H1 (cell line): ENCODE data around the gene MYLIP. TPM values are rescaled to one million over a fixed set of nuclear protein-coding genes. Genes with fewer than 3 reads are reported as not detected.

Experiments
- CTCF ChIA-PET: fragments of 300-600 bp; sonication (Branson Sonifier 250); formaldehyde crosslinking; loops from one replicate; lab custom pipeline; 2021; ENCODE audit not compliant: partially characterized antibody; lab: Charles Lee
- POLR2A ChIA-PET: fragments of 300-600 bp; sonication (Branson Sonifier 250); formaldehyde crosslinking; loops from one replicate; lab custom pipeline; 2021; ENCODE audit warnings: inconsistent platforms; ENCODE audit not compliant: partially characterized antibody; lab: Charles Lee
- DNase-seq, 2 experiments: peaks; one replicate each; pipeline versions ENCODE4 v3.0.0 to v3.0.0-alpha.2; 2010 to 2022; ENCODE audit warnings: low spot score in 2 of 2, low read depth in 1 of 2, mixed read lengths in 1 of 2
- FAIRE-seq: peaks from 2 replicates; lab custom pipeline; 2011; peaks lifted over from hg19 to GRCh38; lab: Jason Lieb, UNC
- H2AFZ ChIP-seq: 2 replicates; pipeline ENCODE4 v1.8.1; 2012; ENCODE audit warnings: low read length, inconsistent platforms
- H2AK5ac ChIP-seq: 2 replicates; pipeline ENCODE4 v1.6.1; 2013; ENCODE audit warnings: low read depth, low read length
- H2BK120ac ChIP-seq: replicated peaks from 2 replicates; pipeline ENCODE3; 2013; ENCODE audit warnings: low read depth, low read length, inconsistent platforms
- H2BK12ac ChIP-seq: 2 replicates; pipeline ENCODE4 v1.6.1; 2013; ENCODE audit warnings: low read depth, low read length
- H2BK15ac ChIP-seq: 2 replicates; pipeline ENCODE4 v1.6.1; 2013; ENCODE audit warnings: low read length
- H2BK20ac ChIP-seq: 2 replicates; pipeline ENCODE4 v1.6.1; 2013; ENCODE audit warnings: low read length
- H2BK5ac ChIP-seq: 2 replicates; pipeline ENCODE4 v1.6.1; 2013; ENCODE audit warnings: low read depth, low read length
- H3K14ac ChIP-seq: 2 replicates; pipeline ENCODE4 v1.6.1; 2013; ENCODE audit warnings: inconsistent platforms; ENCODE audit not compliant: insufficient read length
- H3K18ac ChIP-seq: 2 replicates; pipeline ENCODE4 v1.6.1; 2013; ENCODE audit warnings: low read length; ENCODE audit errors: extremely low read depth
- H3K23ac ChIP-seq: 2 replicates; pipeline ENCODE4 v1.6.1; 2013; ENCODE audit warnings: inconsistent platforms; ENCODE audit not compliant: insufficient read length
- H3K23me2 ChIP-seq: 2 replicates; pipeline ENCODE4 v1.6.1; 2013; ENCODE audit warnings: low read depth, low read length
- H3K27ac ChIP-seq: 2 replicates; pipeline ENCODE4 v1.6.1; 2011; ENCODE audit warnings: low read depth, low read length, inconsistent platforms
- H3K27me3 ChIP-seq, 4 experiments: replicated peaks in 1 of 4; 1 replicate in 1 of 4; 2 replicates in 3 of 4; pipeline versions ENCODE4 v1.6.1 to v1.8.1; 2011 to 2013; ENCODE audit warnings: low read length in 3 of 4, mild to moderate bottlenecking in 3 of 4, inconsistent platforms in 2 of 4, mixed read lengths in 2 of 4, moderate library complexity in 1 of 4; ENCODE audit not compliant: control insufficient read depth in 3 of 4, insufficient read depth in 3 of 4; ENCODE audit errors: extremely low read depth in 1 of 4
- H3K36me3 ChIP-seq, 4 experiments: 2 replicates each; pipeline versions ENCODE4 v1.6.1 to v1.8.1; 2011 to 2013; ENCODE audit warnings: mild to moderate bottlenecking in 4 of 4, low read length in 3 of 4, moderate library complexity in 2 of 4, control low read depth in 1 of 4, inconsistent platforms in 1 of 4; ENCODE audit not compliant: insufficient read depth in 4 of 4, control insufficient read depth in 2 of 4
- H3K4ac ChIP-seq: replicated peaks from 2 replicates; pipeline ENCODE3; 2013; ENCODE audit warnings: low read length, low read depth, mixed read lengths, inconsistent platforms; ENCODE audit not compliant: insufficient read length
- H3K4me1 ChIP-seq, 4 experiments: replicated peaks in 1 of 4; 1 replicate in 1 of 4; 2 replicates in 3 of 4; pipeline versions ENCODE4 v1.6.1 to v1.8.1; 2011 to 2013; ENCODE audit warnings: low read length in 3 of 4, inconsistent platforms in 2 of 4, mixed read lengths in 1 of 4; ENCODE audit not compliant: insufficient read depth in 4 of 4, control insufficient read depth in 3 of 4
- H3K4me2 ChIP-seq, 2 experiments: 2 replicates each; pipeline versions ENCODE4 v1.6.1 to v1.8.1; 2011 to 2013; ENCODE audit warnings: low read depth in 2 of 2, low read length in 2 of 2, control low read depth in 1 of 2, inconsistent platforms in 1 of 2, mild to moderate bottlenecking in 1 of 2; ENCODE audit not compliant: insufficient read depth in 1 of 2
- H3K4me3 ChIP-seq, 4 experiments: fragments of 200-600, 300-600 bp in 1 of 4; sonication (generic), shearing (Covaris generic), sonication (Bioruptor Twin) in 1 of 4; 2 replicates each; pipeline versions ENCODE4 v1.5.1 to v1.8.1; 2011 to 2016; ENCODE audit warnings: low read length in 4 of 4, low read depth in 3 of 4, control low read depth in 2 of 4, inconsistent platforms in 2 of 4, mild to moderate bottlenecking in 2 of 4, mixed read lengths in 1 of 4, moderate library complexity in 1 of 4; ENCODE audit not compliant: insufficient read depth in 2 of 4; ENCODE audit errors: extremely low read depth in 1 of 4
- H3K56ac ChIP-seq: replicated peaks from 2 replicates; pipeline ENCODE3; 2013; ENCODE audit warnings: low read depth, mild to moderate bottlenecking, mixed read lengths, low read length, inconsistent platforms; ENCODE audit not compliant: insufficient read length
- H3K79me1 ChIP-seq: 2 replicates; pipeline ENCODE4 v1.6.1; 2013; ENCODE audit warnings: low read depth, low read length, control low read depth
- H3K79me2 ChIP-seq, 2 experiments: 2 replicates each; pipeline versions ENCODE4 v1.6.1 to v1.8.1; 2012 to 2013; ENCODE audit warnings: low read length in 2 of 2, mild to moderate bottlenecking in 2 of 2, inconsistent platforms in 1 of 2; ENCODE audit not compliant: insufficient read depth in 2 of 2, control insufficient read depth in 1 of 2
- H3K9ac ChIP-seq, 4 experiments: replicated peaks in 1 of 4; 1 replicate in 1 of 4; 2 replicates in 3 of 4; pipeline versions ENCODE4 v1.6.1 to v1.8.1; 2011 to 2013; ENCODE audit warnings: low read depth in 3 of 4, low read length in 3 of 4, control low read depth in 2 of 4, mild to moderate bottlenecking in 2 of 4, moderate library complexity in 2 of 4, inconsistent platforms in 1 of 4; ENCODE audit errors: extremely low read depth in 1 of 4
- H3K9me3 ChIP-seq, 2 experiments: 2 replicates each; pipeline versions ENCODE4 v1.6.1 to v1.8.1; 2012 to 2013; ENCODE audit warnings: mild to moderate bottlenecking in 2 of 2, moderate library complexity in 2 of 2, control low read depth in 1 of 2, inconsistent platforms in 1 of 2, low read depth in 1 of 2, low read length in 1 of 2, mixed read lengths in 1 of 2; ENCODE audit not compliant: insufficient read depth in 2 of 2
- H4K20me1 ChIP-seq, 2 experiments: replicated peaks in 1 of 2; 2 replicates each; pipeline versions ENCODE3 to v1.8.1; 2011 to 2013; ENCODE audit warnings: inconsistent platforms in 2 of 2, low read length in 2 of 2, mild to moderate bottlenecking in 1 of 2; ENCODE audit not compliant: insufficient read depth in 2 of 2, control insufficient read depth in 1 of 2
- H4K5ac ChIP-seq: 2 replicates; pipeline ENCODE4 v1.6.1; 2013; ENCODE audit warnings: low read length, low read depth, mixed read lengths, inconsistent platforms; ENCODE audit not compliant: insufficient read length
- H4K8ac ChIP-seq: 2 replicates; pipeline ENCODE4 v1.8.0; 2013; ENCODE audit warnings: mild to moderate bottlenecking, moderate library complexity, low read length, inconsistent platforms; ENCODE audit not compliant: insufficient read depth; ENCODE audit errors: extremely low read depth
- H4K91ac ChIP-seq: replicated peaks from 2 replicates; pipeline ENCODE3; 2013; ENCODE audit warnings: low read length, mixed read lengths, inconsistent platforms; ENCODE audit not compliant: insufficient read length
- ASH2L ChIP-seq: fragments of 200-600, 300-600 bp; sonication (generic); IDR thresholded peaks from one replicate; pipeline ENCODE4 v1.7.1; 2017; ENCODE audit warnings: low read length
- ATF3 ChIP-seq: IDR thresholded peaks from 2 replicates; pipeline ENCODE4 v1.6.1; 2011; ENCODE audit warnings: low read depth, mild to moderate bottlenecking, low read length; ENCODE audit not compliant: insufficient read depth
- BACH1 ChIP-seq: IDR thresholded peaks from 2 replicates; pipeline ENCODE4 v1.6.1; 2012; ENCODE audit warnings: low read length, improper control_type of control experiment
- CBX5 ChIP-seq: fragments of 300-800, 300-1000 bp; sonication (generic); IDR thresholded peaks from 2 replicates; pipeline ENCODE4 v1.7.1; 2016; ENCODE audit warnings: antibody characterized with exemption, low read length, low read depth
- CBX8 ChIP-seq: fragments of 300-800, 300-1000 bp; sonication (generic); IDR thresholded peaks from 2 replicates; pipeline ENCODE4 v1.7.1; 2016; ENCODE audit warnings: low read depth, low read length, borderline replicate concordance
- CHD1 ChIP-seq: IDR thresholded peaks from 2 replicates; pipeline ENCODE4 v1.6.1; 2012; ENCODE audit warnings: low read depth, low read length, improper control_type of control experiment
- SAP30 ChIP-seq: fragments of 300-600 bp; sonication (generic); IDR thresholded peaks from 2 replicates; pipeline ENCODE4 v1.7.1; 2012; ENCODE audit warnings: low read length, moderate library complexity, mild to moderate bottlenecking, inconsistent platforms; ENCODE audit not compliant: insufficient read depth, insufficient replicate concordance
- SIX5 ChIP-seq: IDR thresholded peaks from 2 replicates; pipeline ENCODE4 v1.6.1; 2011; ENCODE audit warnings: mild to moderate bottlenecking, low read depth, low read length
- SP2 ChIP-seq: IDR thresholded peaks from 2 replicates; pipeline ENCODE4 v1.6.1; 2012; ENCODE audit warnings: mild to moderate bottlenecking, low read length, inconsistent platforms
- SRF ChIP-seq: IDR thresholded peaks from 2 replicates; pipeline ENCODE4 v1.6.1; 2011; ENCODE audit warnings: mild to moderate bottlenecking, low read depth, low read length, moderate library complexity
- TAF1 ChIP-seq: IDR thresholded peaks from 2 replicates; pipeline ENCODE4 v1.6.1; 2011; ENCODE audit warnings: mild to moderate bottlenecking, low read depth, low read length
- TAF7 ChIP-seq: optimal IDR thresholded peaks from 2 replicates; pipeline ENCODE3; 2011; ENCODE audit warnings: low read depth, mild to moderate bottlenecking, inconsistent platforms, low read length, moderate library complexity, borderline replicate concordance
- TCF12 ChIP-seq: IDR thresholded peaks from 2 replicates; pipeline ENCODE4 v1.6.1; 2011; ENCODE audit warnings: low read depth, mild to moderate bottlenecking, low read length
- whole genome bisulfite sequencing, 2 experiments: shearing (Covaris generic) in 1 of 2; methylation state at CpG; one replicate each; pipeline versions ENCODE4 v1.1.6 to v1.1.7; 2013 to 2015; ENCODE audit warnings: low lambda C conversion rate in 2 of 2, mixed read lengths in 2 of 2, inconsistent platforms in 1 of 2, low coverage in 1 of 2, missing lambda C conversion rate in 1 of 2; ENCODE audit not compliant: insufficient replicate concordance in 2 of 2, insufficient coverage in 1 of 2, insufficient read length in 1 of 2; ENCODE audit errors: extremely low coverage in 1 of 2, missing lambda C conversion rate in 1 of 2; 5-methylcytosine and 5-hydroxymethylcytosine counted together
- polyA plus RNA-seq, 7 experiments: library from polyadenylated mRNA; depleted of rRNA in 3 of 7; stranded (reverse) in 5 of 7; unstranded in 2 of 7; fragments of >200 nt in 5 of 7; fragments of 200-250 nt in 2 of 7; gene quantifications; 1 replicate in 5 of 7; 2 replicates in 1 of 7; 4 replicates in 1 of 7; pipeline versions ENCODE4 v1.2.1 to v1.2.3, GENCODE V29; 2011 to 2013; ENCODE audit warnings: missing spikeins in 2 of 7, mixed read lengths in 2 of 7
- total RNA-seq: library from RNA; stranded (reverse); fragmentation: NEBNext Ultra II Directional; extraction: Animal tissue kit (Norgen Biotek cat#: 25700); gene quantifications from 2 replicates; pipeline ENCODE4 v1.2.1, GENCODE V29; 2021

Gene MYLIP
- total and polyA plus RNA-seq, 2 of the 8 experiments (the other 6 are each of a cell fraction or from before 2014, with no cell fraction given), result 21.1 to 26.9 TPM

DNA sequence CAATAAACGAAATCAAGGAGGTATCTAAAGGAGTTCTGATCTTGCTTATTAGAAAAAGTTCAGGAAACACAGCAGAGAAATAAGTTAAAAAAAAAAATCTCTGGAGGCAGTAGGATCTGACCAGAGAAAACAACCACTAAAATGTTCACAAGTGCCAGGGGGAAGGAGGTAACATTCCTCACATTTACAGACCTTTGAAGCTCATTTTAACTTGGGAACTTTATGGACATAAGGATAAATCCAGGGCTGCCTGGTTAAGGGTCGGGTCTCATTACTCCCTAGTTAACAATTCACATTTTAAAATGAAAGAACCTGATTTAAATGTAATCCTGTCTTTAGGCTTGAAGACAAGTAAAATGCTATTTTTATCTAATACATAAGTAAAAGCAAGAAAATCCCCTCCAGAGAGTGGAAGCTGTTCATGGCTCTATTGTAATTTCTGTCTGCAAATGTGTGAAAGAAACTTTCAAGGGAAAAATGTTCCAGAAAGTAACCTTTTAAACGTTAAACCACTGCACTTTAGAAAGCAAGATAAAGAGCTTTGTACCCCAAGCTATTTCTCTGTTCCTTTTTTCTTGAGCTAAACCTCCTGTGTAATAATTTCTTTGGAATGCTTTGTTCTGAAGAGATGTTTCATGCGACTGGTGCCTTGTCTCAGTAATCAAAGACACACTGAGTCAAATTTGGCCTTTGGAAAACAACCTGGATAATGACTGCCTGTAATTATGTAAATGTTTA, 38.2 kb downstream of the MYLIP start:
- POLR2A ChIA-PET, result interaction anchor here (0.9 to 1.8 kb wide), 2 partner anchors 14 to 36 kb away, joined by 3 to 4 read pairs; no protein-coding TSS in a partner anchor
- Histone ChIP-seq H3K23ac (no peak overlapping the region), H4K20me1 (no peaks in the 10 kb centered on the region), H3K79me1 (no peaks in the 10 kb centered on the region), H3K27ac (no peak overlapping the region), H2BK12ac (no peak overlapping the region), H3K23me2 (no peaks in the 10 kb centered on the region), H3K18ac (no peak overlapping the region), H2AFZ (no peak overlapping the region), H3K56ac (no peak overlapping the region), H4K5ac (no peak overlapping the region), H3K4ac (no peak overlapping the region), H3K79me2 (no peaks in the 10 kb centered on the region), H2BK15ac (no peak overlapping the region), H3K4me1 (no peaks in the 10 kb centered on the region), H3K4me3 (no peak overlapping the region), H2BK5ac (no peak overlapping the region), H3K14ac (no peak overlapping the region), H4K8ac (no peak overlapping the region), H3K9me3 (no peaks in the 10 kb centered on the region), H3K36me3 (no peaks in the 10 kb centered on the region), H3K4me2 (no peak overlapping the region), H2AK5ac (no peak overlapping the region), H3K9ac (no peak overlapping the region), H3K27me3 (no peaks in the 10 kb centered on the region; a peak in 1 of 7 replicates), H2BK20ac (no peak overlapping the region), H2BK120ac (no peak overlapping the region), H4K91ac (no peak overlapping the region)
- FAIRE-seq (no peak), DNase-seq (no peak)
- WGBS, 2 experiments, result 79% methylated on average over 4 of the region's 4 CpGs; no CpG with 5 or more reads in 1 of the 2 experiments
- CTCF ChIA-PET, result interaction anchor here (0.6 to 1.8 kb wide), 9 partner anchors 12 to 481 kb away, joined by 3 to 13 read pairs (median 3); no protein-coding TSS in a partner anchor
- TF ChIP-seq TCF12 (no peak), ATF3 (no peak), SRF (no peak), CBX5 (no peak), ASH2L (no peak), CHD1 (no peak), TAF7 (no peak), BACH1 (no peak), SAP30 (no peak), CBX8 (no peak), SP2 (no peak), SIX5 (no peak), TAF1 (no peak)
